GM21423 (cell line): Measurements from ENCODE around the gene SFXN5.

ENCODE experiments used
- ATAC-seq: cut with Tn5 transposase; IDR thresholded peaks from one replicate; pipeline ENCODE4 v1.9.1; 2021; ENCODE audit warnings: mild to moderate bottlenecking, moderate library complexity; ENCODE audit not compliant: unreplicated experiment

The SFXN5 gene

DNA sequence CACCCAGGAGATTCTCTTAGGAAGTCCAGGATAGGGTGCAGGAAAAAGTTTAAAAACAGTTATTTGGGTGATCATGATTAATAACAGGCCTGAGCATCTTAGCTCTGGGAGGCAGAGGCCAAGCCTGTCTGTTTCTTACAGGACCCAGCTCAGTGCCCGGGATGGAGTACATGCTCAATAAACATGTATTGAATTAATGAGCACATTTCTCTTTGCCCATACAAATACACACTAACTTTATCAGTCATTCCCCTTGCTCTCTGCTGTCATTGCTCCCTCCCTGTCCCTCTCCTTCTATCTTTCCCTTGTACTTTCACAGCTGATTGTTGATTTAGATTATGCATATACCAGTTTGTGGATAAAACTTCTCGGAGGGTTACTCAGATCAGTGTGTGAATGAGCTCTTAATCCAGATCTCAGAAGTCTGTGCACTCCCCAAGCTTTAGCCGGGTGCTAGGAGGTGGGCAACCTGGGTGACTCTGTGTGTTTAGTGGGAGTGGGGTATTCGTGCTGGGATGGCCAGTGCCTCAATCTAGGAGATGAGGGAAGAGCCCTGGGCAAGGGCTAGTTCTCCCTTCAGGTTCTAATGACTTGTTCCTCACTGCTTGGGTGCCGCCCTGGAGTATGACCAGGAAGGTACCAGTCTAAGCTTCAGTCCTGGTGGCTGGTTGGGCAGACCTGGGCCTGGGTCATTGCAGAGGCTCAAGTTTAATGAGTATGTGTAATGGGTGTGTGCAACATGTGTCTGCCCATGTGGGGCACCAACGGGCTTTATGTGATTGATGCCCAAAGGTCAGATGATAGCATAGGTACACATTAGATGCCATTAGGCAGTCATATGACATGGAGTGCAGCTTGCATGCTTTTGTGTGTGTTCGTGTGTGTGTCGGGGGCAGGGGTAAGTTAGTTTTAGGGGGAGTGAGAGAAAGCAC, 143.6 kb downstream of the SFXN5 start:
- no peak for ATAC-seq

- ATAC-seq = no peak
Measured at GRCh38 chr2:72926811-72927465, 144.6 kb downstream of the SFXN5 start.

DNA sequence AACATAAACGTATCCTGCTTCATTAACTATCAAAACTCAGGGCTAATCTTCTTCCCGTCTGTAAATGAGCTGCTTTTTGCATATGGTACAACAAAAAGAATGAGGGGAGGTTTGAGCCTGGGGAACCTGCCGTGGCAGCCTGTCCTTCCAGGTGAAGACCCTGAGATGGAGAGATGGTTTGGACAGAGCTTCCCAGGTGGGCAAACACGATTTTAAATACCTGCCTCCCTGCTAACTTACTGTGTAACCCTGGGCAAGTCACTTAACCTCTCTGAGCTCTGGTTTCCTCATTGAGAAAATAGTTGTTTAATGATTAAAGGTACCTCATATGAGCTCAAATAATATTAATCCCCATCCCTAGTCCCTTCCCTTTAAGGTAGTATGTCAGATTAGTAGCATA, 145.1 kb downstream of the SFXN5 start:
- no peak for ATAC-seq

DNA sequence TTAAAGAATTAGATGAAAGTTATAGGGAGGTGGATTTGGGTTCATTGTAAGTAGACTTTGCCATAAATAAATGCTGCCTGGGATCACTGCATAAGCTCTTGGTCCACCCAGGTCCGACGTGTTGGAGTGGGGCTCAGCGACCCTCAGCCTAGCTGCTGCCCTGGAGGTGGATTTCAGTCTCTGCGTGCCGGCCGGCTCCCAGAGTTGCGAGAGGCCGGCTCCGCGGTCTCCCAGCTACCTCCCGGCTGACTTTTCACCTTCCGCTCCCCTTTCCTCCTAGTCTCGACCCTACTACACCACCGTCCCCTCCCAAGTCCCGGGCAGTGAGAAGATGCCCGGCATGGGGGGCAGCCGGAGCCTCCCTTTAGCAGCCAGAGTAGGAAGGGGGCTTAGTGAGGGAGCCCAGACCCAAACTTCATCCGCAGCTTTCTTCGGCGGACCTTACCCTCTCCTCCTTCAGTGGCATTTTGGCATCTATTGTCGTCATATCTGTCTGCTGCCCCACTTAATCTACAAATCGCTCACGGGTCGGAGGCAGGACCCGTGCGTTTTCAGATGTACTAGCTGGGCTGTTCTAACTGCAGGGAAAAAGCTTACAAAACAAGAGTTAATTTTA, 146.1 kb downstream of the SFXN5 start:
- no peak for ATAC-seq

GRCh38 chr2:72924353-72925240, 146.9 kb downstream of the SFXN5 start:
- ATAC-seq = peak; percentile 47

GRCh38 chr2:72923833-72924352, 147.6 kb downstream of the SFXN5 start:
- ATAC-seq = no peak

- ATAC-seq = no peak
Measured at GRCh38 chr2:72921853-72922252, 149.7 kb downstream of the SFXN5 start.

DNA sequence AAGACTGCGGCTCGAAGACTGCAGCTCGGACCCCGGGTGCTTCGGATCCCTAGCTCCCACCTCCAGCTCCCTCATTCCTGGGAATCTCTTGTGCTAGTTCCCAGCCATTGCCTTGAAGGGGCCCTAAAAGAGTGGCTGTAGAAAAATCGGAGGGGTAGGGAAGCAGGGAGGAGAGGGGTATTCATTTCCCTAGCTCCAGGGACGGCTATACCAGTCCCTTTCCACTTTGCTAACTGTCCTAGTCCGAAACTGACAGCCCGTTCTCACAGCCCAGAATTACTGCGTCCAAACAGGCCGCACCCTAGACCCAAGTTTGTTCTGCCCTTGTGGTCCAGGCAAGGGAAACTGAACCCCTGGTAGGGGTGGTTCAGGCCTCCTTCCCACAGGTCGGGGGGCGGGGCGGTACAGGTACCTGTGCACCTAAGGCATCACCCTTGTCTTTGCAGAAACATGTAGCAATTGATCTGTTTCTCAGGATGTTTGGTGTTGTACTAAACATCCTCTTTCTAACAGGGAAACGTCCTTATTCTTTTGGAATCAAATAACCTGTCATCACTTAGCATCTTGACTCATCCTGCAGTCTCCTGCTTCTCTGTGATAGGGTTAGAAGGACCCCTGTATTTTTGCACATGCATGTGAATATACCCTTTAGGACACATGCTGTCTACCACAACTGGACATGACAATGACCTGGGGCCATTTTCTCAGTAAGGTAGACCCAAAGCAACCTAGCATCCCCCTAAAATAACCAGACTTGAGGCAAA, 150.2 kb downstream of the SFXN5 start:
- no peak for ATAC-seq

DNA sequence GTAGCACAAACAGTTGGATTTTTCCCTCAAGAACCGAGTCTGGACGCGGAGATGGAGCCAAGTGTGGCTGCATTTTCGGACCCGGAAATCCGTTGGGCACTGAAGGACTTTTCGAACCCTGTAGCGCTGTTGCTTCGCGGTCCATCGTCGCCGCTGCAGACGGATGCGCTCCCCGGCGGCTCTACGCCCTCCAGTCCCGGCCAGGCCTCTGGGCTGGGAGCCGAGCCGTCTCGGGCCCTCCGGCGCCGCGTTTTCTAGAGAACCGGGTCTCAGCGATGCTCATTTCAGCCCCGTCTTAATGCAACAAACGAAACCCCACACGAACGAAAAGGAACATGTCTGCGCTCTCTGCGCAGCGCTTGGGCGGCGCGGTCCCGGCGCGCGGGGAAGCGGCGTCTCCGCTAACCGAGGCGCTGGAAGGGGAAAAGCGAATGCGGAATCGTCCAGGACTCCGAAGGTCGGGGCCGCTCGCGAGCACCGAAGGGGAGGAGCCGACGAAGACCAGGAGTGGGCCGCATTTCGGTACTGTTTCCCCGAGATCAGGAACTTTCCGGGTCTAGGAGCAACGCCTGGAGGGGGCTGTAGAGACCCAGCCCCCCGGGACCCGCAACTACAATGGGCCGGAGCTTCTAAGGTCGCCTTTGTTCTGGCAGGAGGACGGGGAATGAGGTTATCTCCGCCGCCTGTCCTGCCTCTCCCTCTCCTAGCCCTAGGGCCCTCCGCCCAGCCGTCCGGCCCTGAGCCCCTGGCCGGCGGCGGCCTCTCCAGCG, 151.0 kb downstream of the SFXN5 start:
- ATAC-seq = no peak

DNA sequence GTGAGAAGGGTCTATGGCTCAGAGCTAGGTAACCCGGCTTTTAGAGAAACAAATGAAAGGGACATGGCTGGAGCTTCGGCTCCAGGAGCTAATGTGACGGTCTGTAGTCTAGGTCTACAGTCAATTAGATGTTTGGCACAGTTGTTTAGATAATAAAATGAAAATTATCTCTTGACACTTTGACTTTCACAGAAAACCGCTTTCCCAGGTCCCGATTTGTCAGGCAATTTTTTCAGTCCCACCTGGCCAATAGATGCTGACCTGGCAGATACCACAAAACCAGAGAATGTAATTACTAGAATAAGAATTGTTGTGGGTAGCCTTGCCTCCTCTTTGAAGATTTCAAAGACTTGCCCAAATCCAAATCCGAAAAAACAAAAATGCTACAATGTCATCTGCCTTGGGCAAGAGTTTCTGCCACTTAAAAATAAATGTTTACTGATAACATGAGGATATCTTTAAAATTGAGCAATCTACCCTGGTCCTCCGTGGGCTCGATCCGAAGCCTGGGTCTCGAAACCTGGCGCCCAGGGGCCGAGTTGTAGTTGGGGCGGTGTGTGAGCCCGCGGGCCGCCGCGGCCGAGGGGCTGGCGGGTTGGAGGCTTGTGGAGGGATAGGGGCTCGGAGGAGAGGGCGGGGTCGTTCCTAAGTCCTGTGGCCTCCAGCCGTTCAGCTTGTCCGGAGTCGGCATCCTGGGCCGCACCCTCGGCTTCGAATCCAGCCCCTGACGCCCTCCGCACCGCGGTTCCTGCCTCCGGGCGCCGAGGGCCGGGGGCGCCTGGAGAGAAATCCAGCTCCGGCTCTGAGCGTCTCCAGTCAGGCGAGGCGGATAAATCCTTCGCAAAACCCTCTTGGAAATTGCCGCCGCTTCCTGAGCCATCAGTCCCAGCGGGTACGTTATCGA, 151.8 kb downstream of the SFXN5 start:
- ATAC-seq = no peak

DNA sequence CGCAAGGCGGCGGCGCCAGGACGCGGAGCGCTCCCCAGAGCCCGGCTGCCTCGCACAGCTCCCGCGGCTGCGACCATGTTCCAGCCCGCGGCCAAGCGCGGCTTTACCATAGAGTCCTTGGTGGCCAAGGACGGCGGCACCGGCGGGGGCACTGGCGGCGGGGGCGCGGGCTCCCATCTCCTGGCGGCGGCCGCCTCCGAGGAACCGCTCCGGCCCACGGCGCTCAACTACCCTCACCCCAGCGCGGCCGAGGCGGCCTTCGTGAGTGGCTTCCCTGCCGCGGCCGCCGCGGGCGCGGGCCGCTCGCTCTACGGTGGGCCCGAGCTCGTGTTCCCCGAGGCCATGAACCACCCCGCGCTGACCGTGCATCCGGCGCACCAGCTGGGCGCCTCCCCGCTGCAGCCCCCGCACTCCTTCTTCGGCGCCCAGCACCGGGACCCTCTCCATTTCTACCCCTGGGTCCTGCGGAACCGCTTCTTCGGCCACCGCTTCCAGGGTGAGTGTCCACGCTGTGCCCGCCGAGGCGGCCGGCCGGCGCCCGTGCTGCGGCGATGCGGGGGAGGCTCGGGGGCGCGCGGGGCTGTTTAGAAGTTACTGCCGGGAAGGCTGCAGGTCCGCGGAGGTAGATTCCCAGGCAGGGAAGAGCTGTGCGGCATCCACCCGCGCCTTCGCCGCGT, 153.5 kb downstream of the SFXN5 start:
- ATAC-seq = peak; percentile 4

- ATAC-seq = peak; percentile 41
Measured at GRCh38 chr2:72917138-72917876, 154.2 kb downstream of the SFXN5 start, which contains the start of gene EMX1. EMX1 (plus strand) TSS chr2:72917519; CDS start chr2:72917853, 334 bp downstream.

GRCh38 chr2:72916743-72917137, 154.8 kb downstream of the SFXN5 start:
- peak; percentile 1 for ATAC-seq

DNA sequence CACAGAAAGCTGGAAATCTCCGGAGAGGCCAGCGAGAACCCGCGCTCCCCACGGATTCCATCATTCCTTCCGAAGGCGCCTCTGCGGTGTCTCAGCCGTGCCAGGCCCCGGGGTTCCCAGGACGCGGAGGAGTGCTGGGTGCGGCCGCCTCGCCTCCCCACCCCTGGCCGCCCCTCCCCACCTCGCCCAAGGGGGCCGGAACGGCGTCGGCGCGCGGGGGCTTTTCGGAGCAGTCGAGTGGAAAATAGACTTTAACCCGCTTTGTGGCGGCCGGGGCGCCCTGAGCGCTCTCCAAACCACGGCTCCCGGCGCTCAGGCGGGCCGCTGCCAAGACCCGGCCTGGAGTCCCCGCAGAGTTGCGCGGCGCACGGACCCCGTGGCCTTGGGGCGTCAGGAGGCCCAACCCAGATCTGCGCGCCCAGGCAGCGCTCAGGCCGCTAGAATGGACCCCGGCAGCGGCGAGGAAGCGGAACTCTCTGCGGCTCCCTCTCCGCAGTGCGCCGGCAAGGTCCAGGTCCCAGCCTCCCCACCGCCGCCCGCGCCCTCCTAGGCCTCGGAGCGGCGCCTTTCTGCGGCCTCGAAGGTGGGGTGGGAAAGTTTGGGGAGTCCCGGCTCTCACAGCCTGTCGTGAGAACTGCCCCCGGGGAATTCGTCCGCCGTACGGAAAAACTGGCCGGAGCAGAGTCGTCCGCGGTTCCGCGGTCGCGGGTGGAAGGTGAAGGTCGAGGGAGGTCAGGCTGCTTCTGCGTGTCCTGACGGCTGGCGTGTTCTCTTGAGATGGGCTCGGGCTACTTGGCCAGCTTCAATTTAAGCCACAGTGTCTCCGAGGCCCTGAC, 155.4 kb downstream of the SFXN5 start:
- ATAC-seq = peak; percentile 50

GRCh38 chr2:72915320-72915906, 156.1 kb downstream of the SFXN5 start:
- ATAC-seq = no peak
